ENCODE results near the gene SH2D3C. TPM values are rescaled to one million over a fixed set of nuclear protein-coding genes. Genes with fewer than 3 reads are reported as not detected.
A peak's percentile ranks its signal among the peaks of the same experiment; 100 is the strongest.

SH2D3C gene
- total and polyA plus RNA-seq, 9 of the 15 experiments (the other 6 are each of a cell fraction or from before 2014, with no cell fraction given): 0.03 to 1.2 (median 0.22) TPM; not detected in 1

DNA sequence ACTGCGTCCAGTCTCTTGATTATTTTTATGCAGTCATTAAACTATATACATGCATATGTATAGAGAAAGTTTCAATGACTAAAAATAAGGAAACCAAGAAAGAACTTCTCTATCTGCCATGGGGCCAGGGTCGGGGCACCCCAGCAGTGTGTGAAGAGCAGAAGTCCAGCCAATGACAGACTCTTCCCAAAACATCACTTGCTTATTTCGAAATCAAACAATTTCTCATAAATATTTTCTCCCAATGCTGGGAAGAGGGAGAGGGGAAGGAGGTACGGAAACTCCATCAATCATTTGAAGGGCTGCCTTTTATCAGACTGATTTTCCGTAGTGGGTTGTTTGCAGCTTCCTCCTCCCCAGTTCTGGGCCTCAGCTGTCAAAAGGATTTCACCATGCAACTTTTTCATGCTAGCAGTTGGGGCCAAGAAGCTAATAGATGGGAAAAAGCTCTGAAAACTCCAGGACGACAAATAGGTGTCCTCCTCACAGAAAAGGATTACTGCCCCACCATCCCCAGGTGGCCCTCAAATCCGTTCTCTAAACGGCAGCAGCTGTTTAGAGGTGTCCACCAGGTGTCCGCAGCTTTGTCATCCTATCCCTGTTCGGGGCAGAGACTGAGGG lies 23.6 kb upstream of the SH2D3C start (continued):
- TF ChIP-seq, protein P1, sequence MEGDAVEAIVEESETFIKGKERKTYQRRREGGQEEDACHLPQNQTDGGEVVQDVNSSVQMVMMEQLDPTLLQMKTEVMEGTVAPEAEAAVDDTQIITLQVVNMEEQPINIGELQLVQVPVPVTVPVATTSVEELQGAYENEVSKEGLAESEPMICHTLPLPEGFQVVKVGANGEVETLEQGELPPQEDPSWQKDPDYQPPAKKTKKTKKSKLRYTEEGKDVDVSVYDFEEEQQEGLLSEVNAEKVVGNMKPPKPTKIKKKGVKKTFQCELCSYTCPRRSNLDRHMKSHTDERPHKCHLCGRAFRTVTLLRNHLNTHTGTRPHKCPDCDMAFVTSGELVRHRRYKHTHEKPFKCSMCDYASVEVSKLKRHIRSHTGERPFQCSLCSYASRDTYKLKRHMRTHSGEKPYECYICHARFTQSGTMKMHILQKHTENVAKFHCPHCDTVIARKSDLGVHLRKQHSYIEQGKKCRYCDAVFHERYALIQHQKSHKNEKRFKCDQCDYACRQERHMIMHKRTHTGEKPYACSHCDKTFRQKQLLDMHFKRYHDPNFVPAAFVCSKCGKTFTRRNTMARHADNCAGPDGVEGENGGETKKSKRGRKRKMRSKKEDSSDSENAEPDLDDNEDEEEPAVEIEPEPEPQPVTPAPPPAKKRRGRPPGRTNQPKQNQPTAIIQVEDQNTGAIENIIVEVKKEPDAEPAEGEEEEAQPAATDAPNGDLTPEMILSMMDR (IDR thresholded peaks at IDR 0.05 in 2 of 3, conservative IDR thresholded peaks at IDR 0.05 in 1 of 3; ENCODE audit: insufficient read depth in 2 of 3, low read depth in 1 of 3, low read length in 3 of 3): peak in 2 of 3 experiments; percentile 25 to 35; a peak in 3 of 6 replicates
- no peak for TF ChIP-seq ZNF24 (IDR thresholded peaks at IDR 0.05)
- TF ChIP-seq, protein P2, sequence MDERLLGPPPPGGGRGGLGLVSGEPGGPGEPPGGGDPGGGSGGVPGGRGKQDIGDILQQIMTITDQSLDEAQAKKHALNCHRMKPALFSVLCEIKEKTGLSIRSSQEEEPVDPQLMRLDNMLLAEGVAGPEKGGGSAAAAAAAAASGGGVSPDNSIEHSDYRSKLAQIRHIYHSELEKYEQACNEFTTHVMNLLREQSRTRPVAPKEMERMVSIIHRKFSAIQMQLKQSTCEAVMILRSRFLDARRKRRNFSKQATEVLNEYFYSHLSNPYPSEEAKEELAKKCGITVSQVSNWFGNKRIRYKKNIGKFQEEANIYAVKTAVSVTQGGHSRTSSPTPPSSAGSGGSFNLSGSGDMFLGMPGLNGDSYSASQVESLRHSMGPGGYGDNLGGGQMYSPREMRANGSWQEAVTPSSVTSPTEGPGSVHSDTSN (CRISPR knock-in tag; IDR thresholded peaks at IDR 0.05; ENCODE audit: low read depth): no peak
- TF ChIP-seq, protein P2 (tag; conservative IDR thresholded peaks at IDR 0.05; ENCODE audit: low read depth): peak; percentile 39
- TF ChIP-seq, protein P3, sequence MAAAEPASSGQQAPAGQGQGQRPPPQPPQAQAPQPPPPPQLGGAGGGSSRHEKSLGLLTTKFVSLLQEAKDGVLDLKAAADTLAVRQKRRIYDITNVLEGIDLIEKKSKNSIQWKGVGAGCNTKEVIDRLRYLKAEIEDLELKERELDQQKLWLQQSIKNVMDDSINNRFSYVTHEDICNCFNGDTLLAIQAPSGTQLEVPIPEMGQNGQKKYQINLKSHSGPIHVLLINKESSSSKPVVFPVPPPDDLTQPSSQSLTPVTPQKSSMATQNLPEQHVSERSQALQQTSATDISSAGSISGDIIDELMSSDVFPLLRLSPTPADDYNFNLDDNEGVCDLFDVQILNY (CRISPR knock-in tag; IDR thresholded peaks at IDR 0.05): no peak
- TF ChIP-seq, protein P4, sequence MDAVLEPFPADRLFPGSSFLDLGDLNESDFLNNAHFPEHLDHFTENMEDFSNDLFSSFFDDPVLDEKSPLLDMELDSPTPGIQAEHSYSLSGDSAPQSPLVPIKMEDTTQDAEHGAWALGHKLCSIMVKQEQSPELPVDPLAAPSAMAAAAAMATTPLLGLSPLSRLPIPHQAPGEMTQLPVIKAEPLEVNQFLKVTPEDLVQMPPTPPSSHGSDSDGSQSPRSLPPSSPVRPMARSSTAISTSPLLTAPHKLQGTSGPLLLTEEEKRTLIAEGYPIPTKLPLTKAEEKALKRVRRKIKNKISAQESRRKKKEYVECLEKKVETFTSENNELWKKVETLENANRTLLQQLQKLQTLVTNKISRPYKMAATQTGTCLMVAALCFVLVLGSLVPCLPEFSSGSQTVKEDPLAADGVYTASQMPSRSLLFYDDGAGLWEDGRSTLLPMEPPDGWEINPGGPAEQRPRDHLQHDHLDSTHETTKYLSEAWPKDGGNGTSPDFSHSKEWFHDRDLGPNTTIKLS (IDR thresholded peaks at IDR 0.05; ENCODE audit: borderline replicate concordance, low read depth): no peak
- no peak for TF ChIP-seq ELF2 (CRISPR knock-in tag; IDR thresholded peaks at IDR 0.05)
- TF ChIP-seq CTBP1 (IDR thresholded peaks at IDR 0.05; ENCODE audit: borderline replicate concordance): no peak
- 0 out of 4 replicates have a peak, but pooled peaks of 1 of the 2 experiments have one; percentile 14 for TF ChIP-seq KDM1A (IDR thresholded peaks at IDR 0.05)
- TF ChIP-seq RBBP5 (IDR thresholded peaks at IDR 0.05; ENCODE audit: borderline replicate concordance, insufficient read depth, low read length, poor library complexity, severe bottlenecking): peak; percentile 8

All from K562 (cell line).